Muscle layer of duodenum (tissue), 2 donors: ENCODE measurements around the gene HIP1R.

Experiments
- H3K27ac ChIP-seq: one replicate; pipeline ENCODE4 v1.7.0; 2013; ENCODE audit warnings: mild to moderate bottlenecking, low read length
- H3K27me3 ChIP-seq: one replicate; pipeline ENCODE4 v1.7.0; 2013; ENCODE audit warnings: low read depth, mild to moderate bottlenecking, control low read depth, low read length
- H3K36me3 ChIP-seq, 2 donors: one replicate each; pipeline ENCODE4 v1.7.0; 2013; ENCODE audit warnings: low read length in 2 of 2, control low read depth in 1 of 2, mild to moderate bottlenecking in 1 of 2; ENCODE audit not compliant: insufficient read depth in 2 of 2, control insufficient read depth in 1 of 2
- H3K4me1 ChIP-seq, 2 donors: one replicate each; pipeline ENCODE4 v1.7.0; 2013; ENCODE audit warnings: low read length in 2 of 2, mild to moderate bottlenecking in 2 of 2, control low read depth in 1 of 2, moderate library complexity in 1 of 2; ENCODE audit not compliant: insufficient read depth in 2 of 2, control insufficient read depth in 1 of 2
- H3K4me3 ChIP-seq, 2 donors: one replicate each; pipeline ENCODE4 v1.7.0; 2013; ENCODE audit warnings: low read length in 2 of 2, low read depth in 1 of 2, mild to moderate bottlenecking in 1 of 2
- H3K9me3 ChIP-seq, 2 donors: one replicate each; pipeline ENCODE4 v1.7.0; 2013; ENCODE audit warnings: low read length in 2 of 2, control low read depth in 1 of 2, mild to moderate bottlenecking in 1 of 2; ENCODE audit not compliant: control insufficient read depth in 1 of 2
- donor health status: healthy.

HIP1R gene

DNA sequence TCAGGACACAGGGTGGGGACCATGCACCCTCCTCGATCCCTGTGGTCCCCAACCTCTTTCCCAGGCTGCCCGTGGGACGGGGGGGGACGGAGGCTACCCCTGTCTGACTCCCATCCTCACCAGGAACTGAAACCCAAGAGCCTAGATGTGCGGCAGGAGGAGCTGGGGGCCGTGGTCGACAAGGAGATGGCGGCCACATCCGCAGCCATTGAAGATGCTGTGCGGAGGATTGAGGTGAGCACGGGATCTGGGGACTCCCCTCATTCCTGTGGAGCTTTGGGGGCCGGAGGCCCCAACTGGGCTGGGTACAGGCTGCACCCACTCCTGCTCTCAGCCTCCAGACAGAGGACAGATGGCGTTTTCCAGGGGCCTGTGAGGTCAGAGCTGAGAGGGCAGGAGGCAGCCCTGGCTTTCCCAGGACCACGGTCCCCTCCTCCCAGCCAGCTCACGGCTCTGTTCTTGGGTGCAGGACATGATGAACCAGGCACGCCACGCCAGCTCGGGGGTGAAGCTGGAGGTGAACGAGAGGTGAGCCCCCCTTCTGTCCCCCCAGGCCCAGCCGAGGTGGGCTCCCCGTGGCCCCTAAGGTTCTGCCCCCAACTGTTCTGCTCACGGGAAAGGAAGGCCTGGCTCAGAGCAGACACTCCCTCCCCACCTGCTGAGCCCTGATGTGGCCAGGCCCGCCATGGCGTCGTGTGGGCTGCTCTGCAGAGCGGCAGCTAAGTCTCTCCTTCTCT is 24.2 kb downstream of the HIP1R start:
- H3K9me3 ChIP-seq, result no peaks in the 10 kb centered on the region
- no peaks in the 10 kb centered on the region for H3K27me3 ChIP-seq
- no peak overlapping the region for H3K27ac ChIP-seq
- no peak overlapping the region for H3K4me3 ChIP-seq
- H3K36me3 ChIP-seq, result peaks cover 0 to 4% of the 10 kb centered on the region in 2 donors
- peaks cover 0 to 17% of the 10 kb centered on the region in 2 donors for H3K4me1 ChIP-seq

GRCh38 chr12:122860040-122860853 is 25.0 kb downstream of the HIP1R start:
- Histone ChIP-seq H3K4me1 (peaks cover 0 to 17% of the 10 kb centered on the region in 2 donors), H3K27ac (no peak overlapping the region), H3K9me3 (no peaks in the 10 kb centered on the region), H3K4me3 (no peak overlapping the region), H3K36me3 (peaks cover 0 to 5% of the 10 kb centered on the region in 2 donors), H3K27me3 (no peaks in the 10 kb centered on the region)

GRCh38 chr12:122860854-122861586 is 25.8 kb downstream of the HIP1R start:
- Histone ChIP-seq H3K4me3 (no peak overlapping the region), H3K27ac (no peak overlapping the region), H3K36me3 (peaks cover 0 to 5% of the 10 kb centered on the region in 2 donors), H3K4me1 (peaks cover 0 to 17% of the 10 kb centered on the region in 2 donors), H3K9me3 (no peaks in the 10 kb centered on the region), H3K27me3 (no peaks in the 10 kb centered on the region)

- Histone ChIP-seq H3K9me3 (no peaks in the 10 kb centered on the region), H3K4me3 (no peak overlapping the region), H3K27me3 (no peaks in the 10 kb centered on the region), H3K4me1 (peaks cover 0 to 17% of the 10 kb centered on the region in 2 donors), H3K36me3 (peaks cover 0 to 9% of the 10 kb centered on the region in 2 donors), H3K27ac (no peak overlapping the region)
Observed at GRCh38 chr12:122861587-122861970, 26.3 kb downstream of the HIP1R start.

DNA sequence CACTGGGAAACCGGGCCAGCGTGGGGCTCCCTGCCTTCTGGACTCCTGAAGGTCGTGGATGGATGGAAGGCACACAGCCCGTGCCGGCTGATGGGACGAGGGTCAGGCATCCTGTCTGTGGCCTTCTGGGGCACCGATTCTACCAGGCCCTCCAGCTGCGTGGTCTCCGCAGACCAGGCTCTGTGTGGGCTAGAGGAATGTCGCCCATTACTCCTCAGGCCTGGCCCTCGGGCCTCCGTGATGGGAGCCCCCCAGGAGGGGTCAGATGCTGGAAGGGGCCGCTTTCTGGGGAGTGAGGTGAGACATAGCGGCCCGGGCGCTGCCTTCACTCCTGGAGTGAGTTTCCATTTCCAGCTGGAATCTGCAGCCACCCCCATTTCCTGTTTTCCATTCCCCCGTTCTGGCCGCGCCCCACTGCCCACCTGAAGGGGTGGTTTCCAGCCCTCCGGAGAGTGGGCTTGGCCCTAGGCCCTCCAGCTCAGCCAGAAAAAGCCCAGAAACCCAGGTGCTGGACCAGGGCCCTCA is 26.9 kb downstream of the HIP1R start:
- H3K4me1 ChIP-seq, result peaks cover 0 to 17% of the 10 kb centered on the region in 2 donors
- H3K4me3 ChIP-seq, result no peak overlapping the region
- no peaks in the 10 kb centered on the region for H3K27me3 ChIP-seq
- H3K9me3 ChIP-seq, result no peaks in the 10 kb centered on the region
- no peak overlapping the region for H3K27ac ChIP-seq
- peaks cover 0 to 15% of the 10 kb centered on the region in 2 donors for H3K36me3 ChIP-seq

GRCh38 chr12:122862872-122863701 is 27.8 kb downstream of the HIP1R start:
- H3K27ac ChIP-seq, result no peak overlapping the region

GRCh38 chr12:122864894-122865253 is 29.6 kb downstream of the HIP1R start:
- no peak overlapping the region for H3K4me3 ChIP-seq
- H3K9me3 ChIP-seq, result no peaks in the 10 kb centered on the region
- H3K36me3 ChIP-seq, result peaks cover 24 to 41% of the 10 kb centered on the region in 2 donors
- H3K27ac ChIP-seq, result no peak overlapping the region
- no peaks in the 10 kb centered on the region for H3K27me3 ChIP-seq
- peaks cover 0 to 17% of the 10 kb centered on the region in 2 donors for H3K4me1 ChIP-seq

More at GRCh38 chr12:122862872-122863701, 27.8 kb downstream of the HIP1R start:
- Histone ChIP-seq H3K4me1 (peaks cover 0 to 17% of the 10 kb centered on the region in 2 donors), H3K9me3 (no peaks in the 10 kb centered on the region), H3K36me3 (peaks cover 6 to 24% of the 10 kb centered on the region in 2 donors), H3K4me3 (no peak overlapping the region), H3K27me3 (no peaks in the 10 kb centered on the region)

DNA sequence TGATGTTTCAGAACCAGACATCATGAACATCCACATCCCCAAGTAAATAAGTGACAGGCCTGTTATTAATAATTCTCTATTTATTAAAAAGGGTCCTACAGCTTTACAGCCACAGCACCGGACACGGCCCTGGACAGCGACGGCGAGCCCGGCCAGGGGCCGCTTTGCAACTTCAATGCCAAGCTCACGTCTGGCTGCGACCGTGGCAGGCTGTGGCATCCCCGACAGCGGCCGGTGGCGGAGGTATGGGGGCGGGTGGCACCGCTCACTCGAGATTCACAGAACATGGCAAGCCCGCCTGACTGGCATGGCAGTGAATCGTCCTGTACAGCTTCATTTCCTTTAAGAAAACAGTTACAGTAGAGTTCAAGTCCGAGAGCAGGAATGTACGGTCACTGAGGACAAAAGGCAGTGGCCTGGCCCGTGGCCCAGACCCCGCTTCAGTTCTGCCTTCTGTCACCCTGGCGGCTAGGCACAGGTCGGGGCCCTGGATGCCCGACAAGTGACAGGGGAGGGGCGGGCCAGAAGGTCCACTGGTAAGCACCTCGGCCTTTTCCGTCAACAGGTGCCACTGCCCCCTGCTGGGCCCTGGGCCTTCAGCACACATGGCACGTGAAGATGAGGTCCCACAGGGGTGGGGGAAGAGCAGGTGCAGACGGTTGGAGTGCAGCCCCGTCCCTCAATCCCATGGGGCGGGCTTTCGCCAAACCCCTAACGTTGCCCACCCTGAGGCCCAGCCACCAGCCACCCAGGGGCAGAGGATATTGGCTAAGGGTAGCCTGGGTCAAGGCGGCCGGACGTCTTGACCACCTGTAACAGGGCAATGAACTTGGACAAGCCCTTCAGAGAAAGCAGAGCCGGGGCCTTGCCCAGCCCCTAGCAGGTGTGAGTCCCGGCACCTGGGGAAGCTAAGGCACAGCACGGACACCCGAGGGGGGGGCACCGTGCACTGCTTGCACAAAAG is 30.3 kb downstream of the HIP1R start:
- Histone ChIP-seq H3K27ac (no peak overlapping the region), H3K36me3 (peaks cover 29 to 41% of the 10 kb centered on the region in 2 donors), H3K27me3 (no peaks in the 10 kb centered on the region), H3K4me1 (peaks cover under 1 to 18% of the 10 kb centered on the region in 2 donors), H3K4me3 (no peak overlapping the region), H3K9me3 (no peaks in the 10 kb centered on the region)

- Histone ChIP-seq H3K36me3 (peaks cover 29 to 41% of the 10 kb centered on the region in 2 donors), H3K4me3 (no peak overlapping the region), H3K27ac (no peak overlapping the region), H3K27me3 (no peaks in the 10 kb centered on the region), H3K4me1 (peaks cover 9 to 21% of the 10 kb centered on the region in 2 donors), H3K9me3 (no peaks in the 10 kb centered on the region)
Observed at GRCh38 chr12:122866379-122866778, 31.1 kb downstream of the HIP1R start.
